ENCODE data around the gene TOM1. TPM values are rescaled to one million over a fixed set of nuclear protein-coding genes. Genes with fewer than 3 reads are reported as not detected.

Gene TOM1
- total RNA-seq, 1 donor from 2014 or later = 47.9 TPM

GRCh38 chr22:35319244-35319985 is 19.7 kb downstream of the TOM1 start:
- DNase-seq (ENCODE audit: low spot score) = peak; percentile 77
- Mint-ChIP-seq H3K4me1 (ENCODE audit: low read depth) (peaks cover 9% of the 10 kb centered on the region), H3K36me3 (ENCODE audit: low read depth) (peaks cover 22% of the 10 kb centered on the region), H3K4me3 (ENCODE audit: unreplicated experiment) (no peak overlapping the region), H3K27ac (ENCODE audit: unreplicated experiment) (no peak overlapping the region), H3K27me3 (ENCODE audit: low read depth) (no peaks in the 10 kb centered on the region), H3K9me3 (ENCODE audit: low read depth) (no peaks in the 10 kb centered on the region)
- no peak for TF ChIP-seq CTCF (IDR thresholded peaks at IDR 0.05)

GRCh38 chr22:35322126-35322525 is 22.4 kb downstream of the TOM1 start:
- H3K27ac Mint-ChIP-seq (ENCODE audit: unreplicated experiment) = no peak overlapping the region
- H3K36me3 Mint-ChIP-seq (ENCODE audit: low read depth) = peaks cover 36% of the 10 kb centered on the region

GRCh38 chr22:35322893-35323292 is 23.2 kb downstream of the TOM1 start:
- no peak for DNase-seq (ENCODE audit: low spot score)
- Mint-ChIP-seq H3K9me3 (ENCODE audit: low read depth) (no peaks in the 10 kb centered on the region), H3K4me3 (ENCODE audit: unreplicated experiment) (no peak overlapping the region), H3K27me3 (ENCODE audit: low read depth) (no peaks in the 10 kb centered on the region), H3K27ac (ENCODE audit: unreplicated experiment) (no peak overlapping the region), H3K36me3 (ENCODE audit: low read depth) (peaks cover 38% of the 10 kb centered on the region), H3K4me1 (ENCODE audit: low read depth) (no peaks in the 10 kb centered on the region)
- TF ChIP-seq CTCF (IDR thresholded peaks at IDR 0.05) = no peak

More at GRCh38 chr22:35322126-35322525, 22.4 kb downstream of the TOM1 start:
- no peak for TF ChIP-seq CTCF (IDR thresholded peaks at IDR 0.05)
- Mint-ChIP-seq H3K4me3 (ENCODE audit: unreplicated experiment) (no peak overlapping the region), H3K9me3 (ENCODE audit: low read depth) (no peaks in the 10 kb centered on the region), H3K27me3 (ENCODE audit: low read depth) (no peaks in the 10 kb centered on the region), H3K4me1 (ENCODE audit: low read depth) (no peaks in the 10 kb centered on the region)
- DNase-seq (ENCODE audit: low spot score) = no peak

- no peak for TF ChIP-seq CTCF (IDR thresholded peaks at IDR 0.05)
- Mint-ChIP-seq H3K4me1 (ENCODE audit: low read depth) (no peaks in the 10 kb centered on the region), H3K9me3 (ENCODE audit: low read depth) (no peaks in the 10 kb centered on the region), H3K36me3 (ENCODE audit: low read depth) (peaks cover 40% of the 10 kb centered on the region), H3K4me3 (ENCODE audit: unreplicated experiment) (no peak overlapping the region), H3K27me3 (ENCODE audit: low read depth) (no peaks in the 10 kb centered on the region), H3K27ac (ENCODE audit: unreplicated experiment) (no peak overlapping the region)
- no peak for DNase-seq (ENCODE audit: low spot score)
Observed at GRCh38 chr22:35323305-35323704, 23.6 kb downstream of the TOM1 start.

GRCh38 chr22:35324067-35324466 is 24.4 kb downstream of the TOM1 start:
- no peak for TF ChIP-seq CTCF (IDR thresholded peaks at IDR 0.05)
- Mint-ChIP-seq H3K27ac (ENCODE audit: unreplicated experiment) (no peak overlapping the region), H3K36me3 (ENCODE audit: low read depth) (peaks cover 40% of the 10 kb centered on the region), H3K4me3 (ENCODE audit: unreplicated experiment) (no peak overlapping the region), H3K9me3 (ENCODE audit: low read depth) (no peaks in the 10 kb centered on the region), H3K27me3 (ENCODE audit: low read depth) (no peaks in the 10 kb centered on the region), H3K4me1 (ENCODE audit: low read depth) (no peaks in the 10 kb centered on the region)
- DNase-seq (ENCODE audit: low spot score) = no peak

Data from chondrocyte (in vitro differentiated cells).